ENCODE data around the gene CARS1.

Gene CARS1

DNA sequence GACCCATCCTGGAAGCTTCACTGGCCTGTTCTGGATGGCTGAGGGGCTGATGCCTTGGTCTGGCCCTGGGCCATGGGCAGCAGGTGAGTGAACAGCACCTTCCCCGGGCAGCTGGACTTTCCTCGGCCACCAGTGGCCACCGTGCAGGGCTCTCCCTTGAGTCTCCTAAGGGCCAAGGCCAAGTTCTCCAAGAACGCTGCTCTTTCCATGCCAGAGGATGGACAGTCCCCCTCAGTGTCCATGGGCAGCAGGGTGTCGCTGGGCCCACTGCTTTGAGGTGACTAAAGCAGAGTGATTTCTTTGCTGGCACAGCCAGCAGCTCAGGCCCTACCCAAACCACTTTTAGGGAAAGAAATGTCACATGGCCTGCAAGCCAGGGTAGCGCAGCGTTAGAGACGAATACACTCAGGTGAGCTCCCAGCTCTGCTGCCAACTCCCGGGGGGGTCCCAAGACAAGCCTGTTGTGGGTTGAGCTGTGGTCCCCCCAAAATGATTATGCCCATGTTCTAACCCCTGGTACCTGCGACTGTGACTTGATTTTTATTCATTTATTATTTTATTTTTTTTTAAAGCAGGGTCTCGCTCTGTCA lies 3.3 kb upstream of the CARS1 start:
- no peak for DNase-seq (ENCODE audit: low read depth)

DNA sequence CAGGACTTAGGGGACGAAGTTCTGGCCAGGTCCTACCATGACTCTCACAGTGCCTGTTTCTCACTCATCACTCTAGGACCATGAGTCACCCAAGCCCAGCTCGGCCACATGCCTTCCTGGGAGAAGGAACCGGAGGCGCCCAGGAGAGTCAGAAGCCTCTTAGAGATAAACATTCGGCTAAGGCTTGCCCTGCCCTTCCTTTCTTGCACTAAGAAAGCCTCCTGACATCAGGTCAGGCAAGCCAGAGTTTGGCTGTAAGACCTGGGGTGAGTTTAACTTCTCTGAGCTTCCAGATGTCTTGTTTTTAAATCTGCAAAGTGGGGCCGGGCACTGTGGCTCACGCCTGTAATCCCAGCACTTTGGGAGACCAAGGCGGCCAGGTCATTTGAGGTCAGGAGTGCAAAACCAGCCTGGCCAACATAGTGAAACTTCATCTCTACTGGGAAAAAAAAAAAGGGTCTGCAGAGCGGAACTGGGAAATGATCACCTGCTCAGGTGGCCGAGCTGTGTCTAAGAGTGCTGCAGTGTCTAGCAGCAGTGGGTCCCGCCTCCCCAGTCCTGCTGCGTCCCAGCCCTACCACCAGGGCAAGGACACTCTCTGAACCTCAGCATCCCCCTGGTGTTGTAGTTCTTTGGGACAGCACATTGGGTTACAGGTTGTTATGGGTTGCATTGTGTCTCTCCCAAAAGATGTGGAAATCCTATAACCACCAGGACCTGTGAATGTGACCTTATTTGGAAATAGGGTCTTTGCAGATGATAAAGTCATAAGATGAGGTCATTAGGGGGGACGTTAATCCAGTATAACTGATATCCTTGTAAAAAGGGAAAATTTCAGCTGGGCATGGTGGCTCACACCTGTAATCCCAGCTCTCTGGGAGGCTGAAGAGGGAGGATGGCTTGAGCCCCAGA lies 1.8 kb upstream of the CARS1 start:
- DNase-seq (ENCODE audit: low read depth), result peak; percentile 91

DNA sequence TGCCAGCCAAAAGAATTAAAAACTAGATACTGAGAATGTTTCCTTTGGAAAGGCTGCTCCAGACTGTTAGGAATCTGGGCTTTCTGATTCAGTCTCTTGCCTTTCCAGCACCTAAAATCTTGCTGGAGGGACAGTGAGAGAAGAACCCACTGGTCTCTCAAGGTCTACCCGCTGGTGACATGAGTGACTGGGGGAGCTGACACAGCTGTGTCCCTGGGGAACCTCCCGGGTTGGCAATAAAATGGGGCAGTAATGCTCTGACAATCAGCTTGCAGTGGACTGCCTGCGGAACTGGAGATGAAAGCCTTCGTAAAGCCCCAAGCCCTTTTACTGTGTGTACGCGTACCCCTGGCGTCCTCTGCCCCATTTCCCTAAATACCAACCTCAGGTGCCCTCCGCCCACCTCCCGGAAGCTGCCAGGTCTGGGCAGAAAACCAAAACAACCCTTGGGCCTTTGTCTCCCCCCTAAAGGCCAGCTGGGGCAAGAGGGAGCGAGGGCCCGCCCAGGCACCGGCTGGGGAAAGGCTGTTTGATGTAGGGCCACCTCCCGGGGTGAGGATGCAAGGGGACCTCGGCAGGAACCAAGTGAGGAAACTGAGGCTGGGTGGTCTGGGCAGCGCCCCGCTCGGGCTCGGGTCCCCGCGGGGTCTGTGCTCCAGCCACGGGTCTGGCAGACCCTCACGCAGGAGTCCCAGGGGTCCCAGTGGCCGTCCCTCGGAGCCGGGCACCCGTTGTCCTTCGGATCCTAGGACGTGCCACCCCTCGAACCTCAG lies 741 bp downstream of the CARS1 start:
- DNase-seq (ENCODE audit: low read depth), result peak; percentile 24

DNA sequence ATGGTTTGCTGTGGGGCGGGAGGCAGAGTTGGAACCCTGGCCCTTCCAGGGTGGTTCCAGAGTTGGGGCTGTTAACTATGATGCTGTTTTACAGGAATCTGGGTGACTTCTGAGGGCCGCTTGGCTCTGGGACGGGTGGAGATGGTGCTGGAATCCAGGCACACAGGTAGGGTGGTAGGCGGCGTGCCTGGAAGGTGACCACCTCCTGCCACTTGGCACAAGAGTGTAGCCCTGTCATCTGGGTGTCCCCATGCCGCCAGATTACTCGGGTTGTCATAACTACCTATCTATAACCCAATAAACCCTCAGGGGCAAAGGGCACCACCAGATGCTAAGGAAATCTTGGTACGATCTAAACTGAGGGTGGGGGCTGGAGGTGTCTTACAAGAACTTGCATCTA lies 1.3 kb downstream of the CARS1 start:
- DNase-seq (ENCODE audit: low read depth), result no peak

GRCh38 chr11:3052567-3052966 lies 4.7 kb downstream of the CARS1 start:
- no peak for DNase-seq (ENCODE audit: low read depth)

DNA sequence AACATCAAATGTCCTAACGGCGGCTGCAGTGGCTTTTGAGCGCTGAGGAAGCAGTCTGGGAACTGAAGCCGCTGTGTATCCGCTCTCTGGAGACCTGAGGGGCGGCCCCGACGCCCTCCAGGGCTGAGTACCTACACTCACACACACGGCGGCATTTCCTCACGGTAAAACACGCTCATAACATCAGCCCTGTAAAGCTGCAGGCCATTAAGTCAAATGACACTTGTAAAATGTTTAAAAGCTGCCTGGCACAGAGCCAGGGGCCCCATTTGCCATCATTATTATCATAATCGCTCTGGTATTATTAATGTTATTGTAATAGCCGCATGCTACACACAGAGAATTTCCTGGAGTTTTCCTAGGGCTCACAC lies 5.1 kb downstream of the CARS1 start:
- DNase-seq (ENCODE audit: low read depth), result no peak

DNA sequence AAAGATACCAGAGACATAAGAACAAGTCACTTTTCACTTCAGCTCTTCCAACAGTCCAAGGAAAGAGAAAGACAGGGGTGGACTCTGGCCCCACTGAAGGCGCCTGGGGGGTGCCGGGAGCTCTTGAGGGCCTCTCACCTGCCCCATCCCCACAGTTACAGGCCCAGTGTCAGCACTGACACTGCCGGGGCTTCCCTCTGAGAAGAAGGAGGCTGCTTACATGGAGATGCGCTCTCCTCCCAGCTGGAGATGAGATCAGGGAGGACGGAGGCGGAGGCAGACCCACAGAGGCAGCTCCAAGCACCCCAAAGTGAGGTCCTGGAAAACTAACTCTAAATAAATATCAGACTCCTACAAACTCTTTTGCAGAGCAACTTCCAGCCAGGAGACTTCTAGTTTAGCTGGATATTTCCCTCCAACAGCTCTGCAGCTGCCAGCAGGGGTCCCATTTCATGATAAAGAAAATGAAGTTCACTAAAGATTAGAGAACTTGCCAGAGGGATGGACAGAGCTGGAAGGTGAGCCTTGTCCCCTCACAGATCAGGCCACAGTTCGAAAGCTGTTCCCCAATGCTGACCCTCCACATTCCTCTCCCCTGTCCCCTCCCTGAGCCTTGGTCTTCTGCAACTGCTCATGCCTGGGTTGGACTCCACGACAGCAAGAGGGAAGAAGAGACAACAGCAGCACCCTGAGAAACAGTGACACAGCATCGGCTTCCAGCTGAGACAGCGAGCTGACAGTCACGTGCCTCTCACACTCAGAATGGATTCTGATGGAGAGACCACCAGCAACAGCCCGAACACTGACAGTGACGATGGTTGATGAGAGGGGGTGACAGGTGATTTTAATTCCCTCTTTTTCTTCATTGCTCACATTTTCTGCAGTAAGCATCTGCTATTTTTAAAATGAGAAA lies 5.8 kb downstream of the CARS1 start:
- DNase-seq (ENCODE audit: low read depth), result no peak

GRCh38 chr11:3050386-3051195 lies 6.6 kb downstream of the CARS1 start:
- no peak for DNase-seq (ENCODE audit: low read depth)

DNA sequence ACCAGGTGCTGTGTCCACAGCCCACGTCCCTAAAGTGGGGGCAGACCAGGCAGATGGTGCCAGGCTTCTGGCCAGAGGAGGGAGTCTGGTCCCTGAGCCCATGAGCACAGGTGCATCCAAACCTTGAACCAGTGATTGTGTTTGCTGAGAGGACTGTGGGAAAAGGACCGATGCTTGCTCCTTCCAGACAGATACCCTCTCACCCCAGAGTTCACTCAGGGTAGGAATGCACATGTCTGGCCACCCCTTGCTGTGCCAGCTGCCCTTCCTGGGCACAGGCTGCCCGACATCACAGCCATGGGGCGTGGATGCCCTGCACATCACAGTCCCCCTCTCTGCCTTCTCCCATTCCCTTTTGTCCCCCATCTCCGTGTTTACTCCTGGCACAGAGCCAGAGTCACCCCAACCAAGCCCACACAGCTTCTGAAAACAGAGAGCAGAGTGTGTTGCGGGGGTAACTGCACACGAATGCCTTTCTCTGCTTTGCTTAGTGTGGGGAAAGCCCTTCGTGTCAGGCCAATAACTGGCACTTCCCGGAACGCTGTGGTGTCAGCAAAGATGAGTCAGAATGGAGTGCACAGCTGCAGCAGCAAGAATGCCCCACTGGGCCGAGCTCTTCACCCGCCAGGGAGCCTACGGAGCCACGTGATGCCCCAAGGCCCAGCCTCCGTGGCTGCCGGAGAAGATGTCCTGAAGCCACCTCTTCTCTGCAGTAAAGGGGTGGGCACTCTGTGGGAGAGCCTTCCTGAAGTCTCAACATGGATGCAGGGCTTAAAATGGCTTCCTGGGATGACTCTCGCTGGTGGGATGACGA lies 7.6 kb downstream of the CARS1 start:
- peak; percentile 99 for DNase-seq (ENCODE audit: low read depth)

GRCh38 chr11:3047637-3048036 lies 9.6 kb downstream of the CARS1 start:
- DNase-seq (ENCODE audit: low read depth), result no peak

GRCh38 chr11:3046641-3047040 lies 10.6 kb downstream of the CARS1 start:
- peak; percentile 32 for DNase-seq (ENCODE audit: low read depth)

DNA sequence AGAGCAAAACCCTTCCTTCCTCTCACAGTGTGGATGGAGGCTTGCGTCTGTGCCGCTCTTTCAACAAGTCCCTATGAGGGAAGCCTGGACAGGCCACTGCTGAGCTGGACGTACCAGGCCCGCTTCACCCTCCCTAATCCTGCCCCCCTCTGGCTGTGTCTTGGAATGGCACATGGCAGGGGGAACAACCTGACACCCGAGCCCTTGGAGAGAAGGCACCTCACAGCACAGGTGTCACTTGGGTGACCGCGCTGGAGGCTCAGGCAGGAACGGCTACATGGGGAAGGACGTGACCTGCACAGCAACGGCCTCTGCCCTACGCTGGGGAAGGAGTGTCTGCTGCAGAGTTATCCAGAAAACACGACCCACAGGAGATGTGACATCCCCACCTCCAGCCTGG lies 11.0 kb downstream of the CARS1 start:
- no peak for DNase-seq (ENCODE audit: low read depth)

GRCh38 chr11:3044915-3045314 lies 12.3 kb downstream of the CARS1 start:
- DNase-seq (ENCODE audit: low read depth), result no peak

- DNase-seq (ENCODE audit: low read depth), result no peak
Observed at GRCh38 chr11:3044004-3044403, 13.2 kb downstream of the CARS1 start.

- peak; percentile 36 for DNase-seq (ENCODE audit: low read depth)
Observed at GRCh38 chr11:3043315-3043871, 13.8 kb downstream of the CARS1 start.

GRCh38 chr11:3042496-3043314 lies 14.5 kb downstream of the CARS1 start:
- no peak for DNase-seq (ENCODE audit: low read depth)

DNA sequence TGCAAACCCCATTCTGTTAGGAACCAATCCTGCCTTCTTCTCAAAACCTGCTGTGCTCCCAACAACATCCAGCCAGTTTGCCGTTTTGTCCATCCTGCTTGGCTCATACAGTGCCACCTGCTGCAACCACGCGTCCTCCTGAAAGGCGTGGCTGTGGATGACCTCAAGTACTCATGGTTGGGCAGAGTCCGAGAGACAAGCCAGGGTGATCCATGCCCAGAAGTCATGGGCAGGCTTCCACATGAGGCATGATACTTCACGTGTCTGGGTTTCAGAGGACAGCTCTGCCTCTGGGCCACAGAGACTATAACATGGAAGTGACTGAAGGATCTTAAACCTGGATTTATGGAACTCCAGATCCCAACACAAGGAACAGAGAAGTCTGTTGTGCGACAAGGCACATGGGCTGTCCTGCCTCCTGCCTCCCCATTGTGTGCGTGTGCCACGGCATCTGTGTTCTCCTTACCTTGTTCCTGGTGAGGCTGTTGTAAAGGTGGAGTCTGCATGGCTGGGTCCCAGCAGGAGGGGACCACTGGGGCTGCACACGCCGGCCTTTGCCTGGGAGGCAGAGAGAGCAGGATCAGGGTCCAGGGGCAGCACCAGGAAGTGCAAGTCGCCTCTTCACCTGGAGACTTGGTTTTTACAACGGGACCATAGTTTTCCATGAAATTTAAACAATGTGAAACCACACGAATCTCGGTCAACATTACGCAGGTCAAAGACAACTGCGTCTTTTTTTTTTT lies 15.4 kb downstream of the CARS1 start:
- no peak for DNase-seq (ENCODE audit: low read depth)

DNA sequence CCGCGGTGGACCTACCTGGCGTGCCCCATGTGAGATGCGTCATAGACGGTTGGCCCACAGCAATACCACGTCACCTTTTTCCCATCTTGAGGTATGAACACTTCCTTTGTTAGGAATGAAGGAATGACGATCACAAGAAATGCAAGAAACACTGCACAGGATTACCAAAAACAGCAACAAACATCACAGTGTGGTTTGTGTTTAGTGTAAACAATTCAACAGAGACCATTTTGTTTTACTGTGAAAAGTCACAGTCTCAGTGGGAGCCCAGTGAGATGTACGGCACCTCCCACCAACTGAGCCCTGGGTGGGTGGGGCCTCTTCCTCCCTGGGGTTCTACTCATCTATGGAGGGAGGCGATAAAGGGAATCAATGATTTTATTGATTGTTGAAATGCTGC lies 16.3 kb downstream of the CARS1 start:
- DNase-seq (ENCODE audit: low read depth), result no peak
